Choroid plexus epithelial cell (primary cell): ENCODE measurements around the gene CCNK.

ENCODE experiments used
- DNase-seq: peaks from one replicate; pipeline ENCODE4 v3.0.0-alpha.2; 2010; ENCODE audit warnings: low read depth
- H3K4me3 ChIP-seq: 2 replicates; pipeline ENCODE4 v1.5.1; 2011; ENCODE audit warnings: low read depth, mild to moderate bottlenecking, control low read depth, low read length, moderate library complexity
- TF ChIP-seq, protein P1 (sequence below): conservative IDR thresholded peaks from 2 replicates; pipeline ENCODE4 v1.5.1; 2011; ENCODE audit warnings: low read depth, mild to moderate bottlenecking, control low read depth, inconsistent platforms, low read length, moderate library complexity

The CCNK gene

DNA sequence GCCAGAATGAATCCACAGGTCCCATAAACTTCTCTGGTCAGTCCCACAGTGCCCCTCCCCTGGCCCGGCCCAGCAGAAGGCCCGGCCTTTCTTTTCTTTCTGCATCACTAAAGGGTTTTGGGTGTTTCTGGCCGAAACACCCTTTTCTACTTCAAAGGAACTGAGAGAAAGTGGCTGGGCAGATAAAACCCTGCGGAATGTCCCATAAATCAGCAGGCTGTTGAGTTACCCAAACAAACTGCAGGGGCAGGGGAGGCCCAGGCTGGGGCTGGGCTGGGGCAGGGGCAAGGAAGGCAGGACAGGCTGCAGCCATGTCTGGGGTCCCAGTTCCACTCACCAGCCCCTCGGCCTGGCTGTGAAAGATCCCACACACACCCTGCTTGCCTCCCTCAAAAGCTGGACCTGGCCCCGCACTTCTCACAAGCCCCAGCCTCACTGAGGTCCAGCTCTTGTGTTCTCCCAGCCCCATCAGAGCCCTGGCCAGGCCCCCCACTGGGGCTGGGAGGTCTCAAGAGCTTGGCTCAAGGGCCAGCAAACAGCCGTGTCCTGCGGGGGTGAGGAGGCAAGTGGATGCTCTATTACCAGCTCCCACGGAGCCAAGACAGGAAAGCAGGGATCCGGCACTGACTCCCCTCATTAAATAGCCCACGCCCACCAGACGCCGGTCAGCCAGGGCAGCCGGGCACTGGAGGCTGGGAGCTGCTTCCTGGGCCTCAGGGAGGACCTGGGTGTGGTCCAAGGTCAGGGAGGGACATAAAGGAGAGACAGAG lies 41.9 kb downstream of the CCNK start:
- DNase-seq: peak; percentile 38
- H3K4me3 ChIP-seq: no peak overlapping the region
- TF ChIP-seq, protein P1, sequence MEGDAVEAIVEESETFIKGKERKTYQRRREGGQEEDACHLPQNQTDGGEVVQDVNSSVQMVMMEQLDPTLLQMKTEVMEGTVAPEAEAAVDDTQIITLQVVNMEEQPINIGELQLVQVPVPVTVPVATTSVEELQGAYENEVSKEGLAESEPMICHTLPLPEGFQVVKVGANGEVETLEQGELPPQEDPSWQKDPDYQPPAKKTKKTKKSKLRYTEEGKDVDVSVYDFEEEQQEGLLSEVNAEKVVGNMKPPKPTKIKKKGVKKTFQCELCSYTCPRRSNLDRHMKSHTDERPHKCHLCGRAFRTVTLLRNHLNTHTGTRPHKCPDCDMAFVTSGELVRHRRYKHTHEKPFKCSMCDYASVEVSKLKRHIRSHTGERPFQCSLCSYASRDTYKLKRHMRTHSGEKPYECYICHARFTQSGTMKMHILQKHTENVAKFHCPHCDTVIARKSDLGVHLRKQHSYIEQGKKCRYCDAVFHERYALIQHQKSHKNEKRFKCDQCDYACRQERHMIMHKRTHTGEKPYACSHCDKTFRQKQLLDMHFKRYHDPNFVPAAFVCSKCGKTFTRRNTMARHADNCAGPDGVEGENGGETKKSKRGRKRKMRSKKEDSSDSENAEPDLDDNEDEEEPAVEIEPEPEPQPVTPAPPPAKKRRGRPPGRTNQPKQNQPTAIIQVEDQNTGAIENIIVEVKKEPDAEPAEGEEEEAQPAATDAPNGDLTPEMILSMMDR: no peak

DNA sequence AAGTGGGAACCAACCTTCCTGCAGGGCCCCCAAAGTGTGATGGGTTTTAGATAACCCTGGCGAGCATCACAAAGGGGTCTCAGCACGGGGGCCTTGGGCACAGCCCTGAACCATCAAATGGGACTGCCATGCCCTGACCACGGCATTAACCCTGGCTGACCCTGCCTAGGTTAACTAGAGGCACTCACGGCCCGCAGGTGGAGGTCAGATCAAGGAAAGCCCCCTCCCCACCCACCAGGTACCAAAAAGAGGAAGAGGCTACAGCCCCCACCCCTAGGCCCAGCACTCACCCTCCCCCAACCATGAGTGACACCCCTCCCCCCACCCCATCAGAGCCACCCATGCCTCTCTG lies 42.5 kb downstream of the CCNK start:
- no peak for DNase-seq

DNA sequence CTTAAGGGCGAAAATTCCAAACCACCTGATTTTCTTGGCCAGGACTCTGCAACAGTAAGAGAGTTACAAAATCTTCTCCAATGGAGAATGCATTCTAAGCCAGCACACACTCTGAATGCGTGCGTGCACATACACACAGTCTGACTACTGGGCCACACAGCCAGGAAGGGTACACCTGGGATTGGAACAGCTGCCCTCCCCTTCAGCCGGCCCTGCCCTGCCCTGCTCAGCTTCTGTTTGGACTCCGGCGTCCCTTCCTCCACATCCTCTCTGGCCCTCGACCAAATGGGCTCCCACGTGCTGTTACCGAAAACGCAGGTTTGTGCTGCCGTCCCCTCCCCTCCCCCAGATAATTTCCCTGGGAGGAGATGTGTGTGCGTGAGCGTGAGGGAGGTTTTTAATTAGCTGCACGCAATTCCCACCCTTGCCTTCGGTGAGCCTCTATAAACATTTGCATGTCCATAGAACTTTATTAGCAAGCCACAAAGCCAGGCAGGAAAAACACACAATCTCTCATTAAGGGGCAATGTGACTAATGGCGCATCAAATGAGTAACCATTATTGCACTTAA lies 43.0 kb downstream of the CCNK start:
- no peak for DNase-seq
- TF ChIP-seq, protein P1: no peak

More for the DNA sequence above, 42.5 kb downstream of the CCNK start:
- H3K4me3 ChIP-seq: no peak overlapping the region
- TF ChIP-seq, protein P1: no peak

DNA sequence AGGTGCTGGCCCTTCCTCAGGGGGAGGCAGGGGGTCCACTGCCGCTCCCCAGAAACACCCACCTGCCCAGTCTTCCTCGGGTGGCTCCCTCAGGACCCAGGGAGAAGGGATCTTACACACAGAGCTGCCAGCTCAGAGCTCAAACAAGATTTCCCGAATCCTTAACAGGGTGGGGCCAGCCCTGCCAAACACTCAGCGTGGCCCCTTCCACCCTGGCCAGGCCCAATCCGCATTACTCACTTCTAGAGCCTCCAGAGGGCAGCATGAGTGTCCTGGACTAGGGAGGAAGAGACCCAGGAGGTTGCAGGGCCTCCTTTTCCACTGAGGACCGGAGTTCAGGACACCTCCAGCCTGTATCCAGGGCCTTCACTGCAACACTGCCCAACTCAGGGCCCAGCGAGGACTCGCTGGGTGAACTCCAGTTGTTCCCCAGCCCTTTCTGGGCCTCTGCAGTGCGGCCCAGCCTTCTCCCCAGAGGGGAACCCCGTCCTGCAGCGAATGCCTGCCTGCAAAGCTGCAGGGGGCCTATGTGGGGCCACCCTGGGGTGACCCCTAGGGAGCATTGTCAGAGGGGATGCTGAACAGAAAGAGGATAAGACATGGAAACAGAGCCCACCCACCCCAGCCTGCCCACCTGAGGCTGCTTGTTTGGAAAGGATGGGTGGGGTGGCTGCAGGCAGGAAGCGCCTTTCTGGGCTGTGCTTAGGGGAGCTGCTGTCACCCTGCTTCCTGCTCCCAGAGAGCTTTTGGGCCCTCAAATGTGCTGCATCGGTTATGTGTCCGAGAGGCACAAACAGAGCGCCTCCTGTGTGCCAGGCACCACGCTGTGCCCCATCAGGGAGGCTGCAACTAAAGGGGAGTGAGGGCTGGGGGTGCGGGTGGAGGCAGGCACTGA lies 43.8 kb downstream of the CCNK start:
- TF ChIP-seq, protein P1: peak; percentile 59
- peak; percentile 54 for DNase-seq
- no peak overlapping the region for H3K4me3 ChIP-seq

More for the DNA sequence above, 43.0 kb downstream of the CCNK start:
- no peak overlapping the region for H3K4me3 ChIP-seq

DNA sequence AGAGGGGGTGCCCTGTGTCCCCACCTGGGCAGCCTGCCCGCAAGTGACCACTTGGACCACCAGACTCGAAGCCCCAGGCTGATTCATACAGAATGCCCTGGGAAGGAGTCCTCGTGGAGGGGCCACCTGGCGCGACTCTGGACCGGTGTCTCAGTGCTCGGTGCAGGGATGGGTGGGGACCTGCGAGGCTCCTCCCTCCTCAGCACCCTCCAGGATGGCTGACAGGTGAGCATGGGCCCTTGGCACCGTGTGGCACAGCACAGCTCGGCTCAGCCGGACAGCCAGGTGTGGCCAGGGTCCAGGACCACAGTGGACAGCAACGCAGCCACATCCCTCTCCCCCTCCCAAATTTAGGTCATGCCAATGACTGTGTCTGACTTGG lies 44.5 kb downstream of the CCNK start:
- no peak for DNase-seq
- no peak overlapping the region for H3K4me3 ChIP-seq
- TF ChIP-seq, protein P1: no peak

DNA sequence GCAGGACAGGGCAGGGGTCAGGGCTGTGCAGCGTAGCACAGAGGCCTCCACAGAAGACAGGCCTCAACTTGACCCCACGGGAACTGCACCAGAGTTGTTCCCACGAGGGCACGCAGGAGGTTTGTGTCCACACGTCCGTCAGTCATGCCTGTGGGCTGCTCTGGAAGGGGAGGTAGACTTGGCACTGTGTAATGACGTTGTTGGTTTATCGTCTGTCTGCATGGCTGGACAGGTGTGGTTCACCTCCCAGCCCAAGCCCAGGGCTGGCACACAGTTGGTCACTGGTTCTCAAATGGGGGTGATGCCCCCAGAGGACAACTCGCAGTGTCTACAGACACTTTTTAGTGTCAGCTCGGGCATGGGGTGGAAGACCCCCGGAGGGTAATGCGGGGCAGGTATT lies 45.8 kb downstream of the CCNK start:
- no peak overlapping the region for H3K4me3 ChIP-seq
- TF ChIP-seq, protein P1: no peak
- DNase-seq: no peak
